Adrenal gland (tissue), 12 donors: Measurements from ENCODE around the gene ST6GALNAC6. TPM values are rescaled to one million over a fixed set of nuclear protein-coding genes. Genes with fewer than 3 reads are reported as not detected.
A peak's percentile ranks its signal among the peaks of the same experiment; 100 is the strongest.
"Not testable (repeated sequence)": the region's sequence is repeated elsewhere in the genome, so short reads cannot be mapped to it uniquely, and the experiment has no call there.

ENCODE experiments used
- DNase-seq, 7 donors: peaks; one replicate each; pipeline ENCODE4 v3.0.0-alpha.2; 2019 to 2020
- H3K27ac ChIP-seq, 5 donors: fragments of 200-600 bp; sonication (generic) in 4 of 5; 1 replicate in 3 of 5; 2 replicates in 2 of 5; pipeline versions ENCODE4 v1.5.1 to v1.8.0; 2016 to 2020; ENCODE audit warnings: mild to moderate bottlenecking in 1 of 5
- H3K27me3 ChIP-seq: fragments of 200-600 bp; 2 replicates; pipeline ENCODE4 v1.8.0; 2021
- H3K36me3 ChIP-seq, 2 donors: fragments of 200-600 bp; replicated peaks in 1 of 2; 1 replicate in 1 of 2; 2 replicates in 1 of 2; pipeline versions ENCODE4 v1.5.1 to v1.8.0; 2018 to 2022
- H3K4me1 ChIP-seq, 2 donors: fragments of 200-600 bp; replicated peaks in 1 of 2; 1 replicate in 1 of 2; 2 replicates in 1 of 2; pipeline versions ENCODE4 v1.5.1 to v1.8.0; 2018 to 2021
- H3K4me3 ChIP-seq, 4 donors: fragments of 200-600 bp; sonication (generic) in 3 of 4; one replicate each; pipeline ENCODE4 v1.5.1; 2016 to 2018
- H3K9me3 ChIP-seq, 3 donors: fragments of 200-600 bp; sonication (generic) in 1 of 3; replicated peaks in 1 of 3; 1 replicate in 2 of 3; 2 replicates in 1 of 3; pipeline versions ENCODE4 v1.5.1 to v1.8.0; 2016 to 2021
- POLR2A ChIP-seq, 2 donors: fragments of 450-650 bp; IDR thresholded peaks; one replicate each; pipeline ENCODE4 v1.6.1; 2017; ENCODE audit warnings: antibody characterized with exemption in 2 of 2, mild to moderate bottlenecking in 2 of 2, moderate library complexity in 1 of 2
- WGBS, 4 donors: extraction: QIAGEN DNeasy Blood & Tissue Kit in 2 of 4; methylation state at CpG; one replicate each; pipeline versions ENCODE4 v1.1.5 to v1.1.7; 2013 to 2017; 5-methylcytosine and 5-hydroxymethylcytosine counted together
- intact Hi-C, 2 donors: fragments of 100-400 bp; cut with DNase I; formaldehyde crosslinking; loops; one replicate each; pipeline versions ENCODE4 v1.14.1 to v1.15.0; 2022 to 2023
- polyA plus RNA-seq, 3 donors: library from polyadenylated mRNA; stranded (reverse); fragments of 200-250 nt in 2 of 3; fragments of 350-450 nt in 1 of 3; fragmentation: Illumina TruSeq in 1 of 3; extraction: RNeasy Lipid Tissue Mini Kit (QIAGEN cat#74804) in 1 of 3; gene quantifications; one replicate each; pipeline ENCODE4 v1.2.3, GENCODE V29; 2013 to 2014
- total RNA-seq, 9 donors: library from RNA; depleted of rRNA in 4 of 9; stranded (reverse); fragments of >200 nt in 4 of 9; fragments of 120-200 nt in 1 of 9; fragmentation: NEBNext Ultra II Directional in 1 of 9; extraction: Animal tissue kit (Norgen Biotek cat#: 25700) in 1 of 9; gene quantifications; one replicate each; pipeline versions ENCODE4 v1.1.0 to v1.2.4, GENCODE V29; 2013 to 2023
- TF ChIP-seq, protein P1 (sequence below), 6 experiments: fragments of 450-650 bp in 4 of 6; fragments of 200-600 bp in 2 of 6; sonication (generic) in 1 of 6; IDR thresholded peaks; 1 replicate in 5 of 6; 2 replicates in 1 of 6; pipeline versions ENCODE4 v1.5.1 to v1.8.0; 2016 to 2021; ENCODE audit warnings: antibody characterized with exemption in 6 of 6, mild to moderate bottlenecking in 2 of 6, moderate library complexity in 1 of 6
- donor health status: healthy with polysubstance abuse.
- donor health status: Bipolar disorder and iron deficiency.
- donor health status: DM: yes; HTN: yes; CAD: no.
- donor health status: DM: no; HTN: no; CAD: no.
- donor health status: DM: no; HTN: no; CAD: no.
- donor health status: DM: yes; HTN: yes; CAD: no.

ST6GALNAC6 gene
- total and polyA plus RNA-seq, 12 donors = 26.7 to 129 (median 53.2) TPM

DNA sequence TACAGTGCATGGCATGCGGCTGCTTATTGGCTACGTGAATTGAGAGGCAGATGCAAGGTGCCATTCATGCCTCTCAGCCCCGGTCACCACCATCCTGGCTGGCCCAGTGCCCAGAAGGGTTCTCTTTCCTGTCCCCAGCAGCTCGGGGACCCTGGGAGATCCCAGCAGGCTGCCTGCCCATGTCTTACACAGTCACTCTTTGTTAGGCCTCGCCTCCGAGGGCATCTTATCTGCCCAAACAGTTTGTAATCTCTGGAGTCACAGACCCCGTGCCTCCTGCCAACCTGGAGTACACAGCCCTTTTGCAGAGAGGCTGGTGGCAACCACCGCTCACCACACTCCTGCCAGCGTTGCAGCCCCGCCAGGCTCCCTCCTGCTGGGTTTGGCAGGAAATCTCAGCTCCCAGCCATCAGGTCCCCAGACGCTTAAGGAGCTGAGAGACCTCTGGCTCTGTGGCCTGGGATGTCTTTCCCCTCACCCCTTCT, 14.9 kb downstream of the ST6GALNAC6 start:
- no peaks in the 10 kb centered on the region for H3K9me3 ChIP-seq
- DNase-seq = peak; percentile 51 to 74 (median 72)
- H3K27me3 ChIP-seq = no peaks in the 10 kb centered on the region
- 35 to 46% (median 43%) methylated on average over 7 to 11 of the region's 11 CpGs for WGBS, 4 donors
- TF ChIP-seq, protein P1, sequence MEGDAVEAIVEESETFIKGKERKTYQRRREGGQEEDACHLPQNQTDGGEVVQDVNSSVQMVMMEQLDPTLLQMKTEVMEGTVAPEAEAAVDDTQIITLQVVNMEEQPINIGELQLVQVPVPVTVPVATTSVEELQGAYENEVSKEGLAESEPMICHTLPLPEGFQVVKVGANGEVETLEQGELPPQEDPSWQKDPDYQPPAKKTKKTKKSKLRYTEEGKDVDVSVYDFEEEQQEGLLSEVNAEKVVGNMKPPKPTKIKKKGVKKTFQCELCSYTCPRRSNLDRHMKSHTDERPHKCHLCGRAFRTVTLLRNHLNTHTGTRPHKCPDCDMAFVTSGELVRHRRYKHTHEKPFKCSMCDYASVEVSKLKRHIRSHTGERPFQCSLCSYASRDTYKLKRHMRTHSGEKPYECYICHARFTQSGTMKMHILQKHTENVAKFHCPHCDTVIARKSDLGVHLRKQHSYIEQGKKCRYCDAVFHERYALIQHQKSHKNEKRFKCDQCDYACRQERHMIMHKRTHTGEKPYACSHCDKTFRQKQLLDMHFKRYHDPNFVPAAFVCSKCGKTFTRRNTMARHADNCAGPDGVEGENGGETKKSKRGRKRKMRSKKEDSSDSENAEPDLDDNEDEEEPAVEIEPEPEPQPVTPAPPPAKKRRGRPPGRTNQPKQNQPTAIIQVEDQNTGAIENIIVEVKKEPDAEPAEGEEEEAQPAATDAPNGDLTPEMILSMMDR (IDR thresholded peaks at IDR 0.05) = no peak
- no peak for TF ChIP-seq POLR2A (IDR thresholded peaks at IDR 0.05)
- H3K4me3 ChIP-seq = no peak overlapping the region
- intact Hi-C loops = no loop called here
- peaks cover 0 to 43% of the 10 kb centered on the region in 2 donors for H3K36me3 ChIP-seq
- peak overlapping the region in 2 of 5 donors; percentile 21 to 35 for H3K27ac ChIP-seq
- H3K4me1 ChIP-seq = peaks cover 0 to 10% of the 10 kb centered on the region in 2 donors

DNA sequence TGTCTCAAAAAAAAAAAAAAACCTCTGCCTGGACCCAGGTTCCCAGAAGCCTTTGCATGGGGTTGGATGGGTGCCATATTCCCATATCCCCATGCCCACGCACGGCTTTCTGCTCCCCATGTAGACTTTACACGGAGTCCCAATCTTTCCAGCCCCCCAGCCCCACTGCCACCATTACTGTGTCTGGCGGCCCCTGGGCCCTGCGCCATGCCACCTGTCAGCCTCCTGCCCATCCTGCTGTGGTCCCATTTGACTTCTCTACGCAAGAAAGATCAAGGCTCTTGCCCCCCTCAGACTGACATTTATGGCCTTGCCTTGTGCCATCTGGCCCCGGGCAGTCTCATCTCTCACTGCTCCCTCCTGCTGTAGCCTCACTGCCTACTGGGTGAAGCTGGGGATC, 15.4 kb downstream of the ST6GALNAC6 start:
- TF ChIP-seq, protein P1 (IDR thresholded peaks at IDR 0.05) = no peak
- no peak for TF ChIP-seq POLR2A (IDR thresholded peaks at IDR 0.05)

DNA sequence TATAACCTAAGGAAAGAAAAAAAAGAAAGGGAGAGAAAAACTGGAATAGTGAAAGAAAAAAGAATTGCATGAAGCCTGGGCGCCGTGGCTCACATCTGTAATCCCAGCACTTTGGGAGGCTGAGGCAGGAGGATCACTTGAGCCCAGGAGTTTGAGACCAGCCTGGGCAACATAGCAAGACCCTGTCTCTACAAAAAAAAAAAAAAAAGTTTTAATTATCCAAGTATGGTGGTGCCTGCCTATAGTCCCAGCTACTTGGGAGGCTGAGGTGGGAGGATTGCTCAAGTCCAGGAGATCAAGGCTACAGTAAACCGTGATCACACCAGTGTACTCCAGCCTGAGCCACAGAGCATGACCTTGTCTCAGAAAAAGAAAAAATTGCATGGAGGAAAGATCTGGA, 17.7 kb downstream of the ST6GALNAC6 start:
- H3K27me3 ChIP-seq, H3K4me3 ChIP-seq, intact Hi-C loops, H3K9me3 ChIP-seq, DNase-seq, H3K27ac ChIP-seq: not testable (repeated sequence)
- H3K4me1 ChIP-seq = peaks cover 12 to 25% of the 10 kb centered on the region in 2 donors
- peaks cover 0 to 20% of the 10 kb centered on the region in 2 donors for H3K36me3 ChIP-seq
- WGBS, 4 donors = 66 to 81% (median 79%) methylated on average over 3 of the region's 3 CpGs

More for the DNA sequence above, 15.4 kb downstream of the ST6GALNAC6 start:
- H3K4me3 ChIP-seq = no peak overlapping the region
- no peaks in the 10 kb centered on the region for H3K27me3 ChIP-seq
- H3K4me1 ChIP-seq = peaks cover 0 to 10% of the 10 kb centered on the region in 2 donors
- no peak for DNase-seq
- H3K27ac ChIP-seq = peak overlapping the region in 1 of 5 donors; percentile 35
- WGBS, 4 donors = 69 to 76% (median 72%) methylated on average over 7 of the region's 7 CpGs
- intact Hi-C loops = no loop called here
- H3K36me3 ChIP-seq = peaks cover 0 to 40% of the 10 kb centered on the region in 2 donors
- H3K9me3 ChIP-seq = no peaks in the 10 kb centered on the region

DNA sequence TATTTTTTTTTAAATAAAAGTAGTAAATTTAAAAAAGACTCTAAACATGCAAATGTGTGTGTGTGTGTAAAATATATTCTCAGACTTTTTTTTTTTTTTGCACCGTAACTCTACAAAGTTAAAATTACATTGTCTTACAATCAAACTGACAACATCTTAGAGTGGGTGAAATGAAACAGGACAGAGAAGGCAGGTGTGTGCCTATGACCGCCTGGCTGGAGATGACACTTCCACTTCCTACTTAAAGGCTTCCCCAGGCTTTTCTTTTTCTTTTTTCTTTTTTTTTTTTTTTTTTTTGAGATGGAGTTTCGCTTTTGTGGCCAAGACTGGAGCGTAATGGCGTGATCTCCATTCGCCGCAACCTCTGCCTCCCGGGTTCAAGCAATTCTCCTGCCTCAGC, 19.3 kb downstream of the ST6GALNAC6 start:
- Histone ChIP-seq H3K27ac (no peak overlapping the region), H3K4me3 (no peak overlapping the region), H3K27me3 (no peaks in the 10 kb centered on the region), H3K4me1 (peaks cover 12 to 38% of the 10 kb centered on the region in 2 donors), H3K36me3 (peaks cover 0 to 6% of the 10 kb centered on the region in 2 donors), H3K9me3 (no peaks in the 10 kb centered on the region)
- no peak for DNase-seq
- 72 to 83% (median 79%) methylated on average over 8 of the region's 8 CpGs for WGBS, 4 donors
- intact Hi-C loops = no loop called here
- TF ChIP-seq, protein P1 (IDR thresholded peaks at IDR 0.05) = no peak
- no peak for TF ChIP-seq POLR2A (IDR thresholded peaks at IDR 0.05)
